HG03135 (cell line): Measurements from ENCODE around the gene ABCA13.
A peak's percentile ranks its signal among the peaks of the same experiment; 100 is the strongest.
"Not testable (repeated sequence)": the region's sequence is repeated elsewhere in the genome, so short reads cannot be mapped to it uniquely, and the experiment has no call there.

Source experiments
- ATAC-seq: cut with Tn5 transposase; IDR thresholded peaks from one replicate; pipeline ENCODE4 v1.9.1; 2021; ENCODE audit warnings: mild to moderate bottlenecking, moderate library complexity; ENCODE audit not compliant: unreplicated experiment

ABCA13 gene

GRCh38 chr7:48171202-48171601 is at the start of gene ABCA13:
Gene ABCA13, plus strand, starts transcription at chr7:48171458. Its CDS starts 26 bp downstream, at chr7:48171484.
- ATAC-seq = no peak

- no peak for ATAC-seq
Observed at GRCh38 chr7:48126037-48126436, 45.2 kb upstream of the ABCA13 start.

- no peak for ATAC-seq
Observed at GRCh38 chr7:48130658-48131108, 40.6 kb upstream of the ABCA13 start.

GRCh38 chr7:48132792-48133191 is 38.5 kb upstream of the ABCA13 start:
- ATAC-seq = no peak

- ATAC-seq = no peak
Observed at GRCh38 chr7:48139459-48139858, 31.8 kb upstream of the ABCA13 start.

GRCh38 chr7:48140001-48140681 is 31.1 kb upstream of the ABCA13 start:
- no peak for ATAC-seq

GRCh38 chr7:48141521-48141920 is 29.7 kb upstream of the ABCA13 start:
- no peak for ATAC-seq

GRCh38 chr7:48144291-48144768 is 26.9 kb upstream of the ABCA13 start:
- no peak for ATAC-seq

- no peak for ATAC-seq
Observed at GRCh38 chr7:48147078-48147591, 24.1 kb upstream of the ABCA13 start.

GRCh38 chr7:48147690-48148089 is 23.6 kb upstream of the ABCA13 start:
- ATAC-seq = not testable (repeated sequence)

- ATAC-seq = no peak
Observed at GRCh38 chr7:48148311-48148710, 22.9 kb upstream of the ABCA13 start.

- ATAC-seq = no peak
Observed at GRCh38 chr7:48149058-48149457, 22.2 kb upstream of the ABCA13 start.

- ATAC-seq = no peak
Observed at GRCh38 chr7:48150086-48150485, 21.2 kb upstream of the ABCA13 start.

GRCh38 chr7:48154792-48155413 is 16.4 kb upstream of the ABCA13 start:
- peak; percentile 67 for ATAC-seq

GRCh38 chr7:48158404-48158803 is 12.9 kb upstream of the ABCA13 start:
- no peak for ATAC-seq

GRCh38 chr7:48161407-48162125 is 9.7 kb upstream of the ABCA13 start:
- ATAC-seq = no peak

- ATAC-seq = no peak
Observed at GRCh38 chr7:48165157-48165556, 6.1 kb upstream of the ABCA13 start.

- no peak for ATAC-seq
Observed at GRCh38 chr7:48168159-48168558, 3.1 kb upstream of the ABCA13 start.

GRCh38 chr7:48170506-48170905 is 752 bp upstream of the ABCA13 start:
- ATAC-seq = no peak

GRCh38 chr7:48173313-48173712 is 2.1 kb downstream of the ABCA13 start:
- ATAC-seq = no peak

- no peak for ATAC-seq
Observed at GRCh38 chr7:48173756-48174382, 2.6 kb downstream of the ABCA13 start.
